Transverse colon (tissue), 4 donors: ENCODE measurements around the gene SLC6A11.

Experiments
- CTCF ChIP-seq, 5 experiments: fragments of 200-600 bp in 3 of 5; fragments of 450-650 bp in 2 of 5; sonication (generic) in 3 of 5; IDR thresholded peaks; 1 replicate in 2 of 5; 2 replicates in 3 of 5; pipeline ENCODE4 v1.5.1; 2016 to 2017; ENCODE audit warnings: antibody characterized with exemption in 5 of 5, inconsistent platforms in 3 of 5, mild to moderate bottlenecking in 2 of 5, moderate library complexity in 1 of 5
- POLR2A ChIP-seq: fragments of 450-650 bp; IDR thresholded peaks from one replicate; pipeline ENCODE4 v1.6.1; 2016; ENCODE audit warnings: antibody characterized with exemption, mild to moderate bottlenecking, moderate library complexity
- POLR2AphosphoS5 ChIP-seq, 3 donors: sonication (generic); formaldehyde crosslinking; IDR thresholded peaks; one replicate each; pipeline ENCODE4 v1.6.1; 2016; ENCODE audit warnings: antibody characterized with exemption in 3 of 3

GRCh38 chr3:10890665-10891064 is 74.6 kb downstream of the SLC6A11 start:
- TF ChIP-seq POLR2A (no peak), CTCF (IDR thresholded peaks at IDR 0.05) (no peak), POLR2AphosphoS5 (IDR thresholded peaks at IDR 0.05) (no peak)
